HEK293 (cell line): ENCODE data around the gene SRP19.

Experiments
- CTCF ChIA-PET: fragments of 350-600 bp; formaldehyde crosslinking; extraction: SDS; loops from one replicate; lab custom pipeline; 2021; ENCODE audit warnings: antibody characterized with exemption; lab: Yijun Ruan, JAX
- POLR2A ChIA-PET: fragments of 300-600 bp; formaldehyde crosslinking; extraction: SDS; loops from one replicate; lab custom pipeline; 2020; ENCODE audit warnings: antibody characterized with exemption, inconsistent platforms; lab: Yijun Ruan, JAX
- H3K27ac ChIP-seq: fragments of 200-500 bp; sonication (Bioruptor generic); 2 replicates; pipeline ENCODE4 v1.5.1; 2014; ENCODE audit warnings: low read depth, low read length, control low read depth, inconsistent platforms; ENCODE audit errors: extremely low read depth
- H3K36me3 ChIP-seq, 2 experiments: fragments of 200-500 bp in 1 of 2; sonication (Bioruptor generic) in 1 of 2; 1 replicate in 1 of 2; 2 replicates in 1 of 2; pipeline ENCODE4 v1.5.1; 2014 to 2017; ENCODE audit warnings: inconsistent platforms in 2 of 2, low read length in 2 of 2; ENCODE audit not compliant: control insufficient read depth in 2 of 2, insufficient read depth in 1 of 2
- H3K4me1 ChIP-seq: fragments of 200-500 bp; sonication (Bioruptor generic); 2 replicates; pipeline ENCODE4 v1.5.1; 2014; ENCODE audit warnings: mild to moderate bottlenecking, low read length, inconsistent platforms; ENCODE audit not compliant: control insufficient read depth, insufficient read depth
- H3K4me3 ChIP-seq: 2 replicates; pipeline ENCODE4 v1.5.1; 2011; ENCODE audit warnings: low read depth, mild to moderate bottlenecking, control low read depth, low read length, moderate library complexity
- H3K9me3 ChIP-seq: fragments of 200-500 bp; sonication (Bioruptor generic); 2 replicates; pipeline ENCODE4 v1.5.1; 2014; ENCODE audit warnings: low read depth, low read length, inconsistent platforms; ENCODE audit not compliant: control insufficient read depth, insufficient read depth
- FEZF1 ChIP-seq: fragments of 450-650 bp; formaldehyde crosslinking; IDR thresholded peaks from 2 replicates; pipeline ENCODE4 v1.5.1; 2016; ENCODE audit warnings: missing biosample characterization, missing genetic modification characterization
- GLI2 ChIP-seq: fragments of 450-650 bp; formaldehyde crosslinking; IDR thresholded peaks from 2 replicates; pipeline ENCODE4; 2017; ENCODE audit warnings: missing biosample characterization, missing genetic modification characterization, low read depth, borderline replicate concordance
- IKZF3 ChIP-seq: fragments of 450-650 bp; IDR thresholded peaks from 2 replicates; pipeline ENCODE4 v1.5.0; 2018; ENCODE audit warnings: missing biosample characterization, mild to moderate bottlenecking, missing genetic modification characterization, moderate library complexity
- PRDM2 ChIP-seq: fragments of 450-650 bp; formaldehyde crosslinking; IDR thresholded peaks from 2 replicates; pipeline ENCODE4 v1.5.1; 2016; ENCODE audit warnings: missing biosample characterization, missing genetic modification characterization, borderline replicate concordance
- SCRT2 ChIP-seq: fragments of 450-650 bp; formaldehyde crosslinking; IDR thresholded peaks from 2 replicates; pipeline ENCODE4 v1.5.1; 2016; ENCODE audit warnings: missing biosample characterization, missing genetic modification characterization
- WT1 ChIP-seq: fragments of 450-650 bp; formaldehyde crosslinking; IDR thresholded peaks from 2 replicates; pipeline ENCODE4 v1.5.1; 2016; ENCODE audit warnings: missing biosample characterization, missing genetic modification characterization
- ZBTB10 ChIP-seq: fragments of 450-650 bp; formaldehyde crosslinking; IDR thresholded peaks from 2 replicates; pipeline ENCODE4 v1.5.1; 2016; ENCODE audit warnings: missing biosample characterization, missing genetic modification characterization
- ZNF146 ChIP-seq: fragments of 450-650 bp; formaldehyde crosslinking; IDR thresholded peaks from 2 replicates; pipeline ENCODE4 v1.5.1; 2016; ENCODE audit warnings: missing biosample characterization, missing genetic modification characterization
- ZNF184 ChIP-seq: fragments of 450-650 bp; IDR thresholded peaks from 2 replicates; pipeline ENCODE4 v1.5.1; 2018; ENCODE audit warnings: missing biosample characterization, mild to moderate bottlenecking, missing genetic modification characterization
- ZNF24 ChIP-seq: fragments of 450-650 bp; formaldehyde crosslinking; IDR thresholded peaks from 2 replicates; pipeline ENCODE4 v1.5.1; 2016; ENCODE audit warnings: missing biosample characterization, missing genetic modification characterization
- ZNF26 ChIP-seq: fragments of 450-650 bp; formaldehyde crosslinking; IDR thresholded peaks from 2 replicates; pipeline ENCODE4 v1.5.1; 2016; ENCODE audit warnings: missing biosample characterization, missing genetic modification characterization
- ZNF266 ChIP-seq: fragments of 450-650 bp; formaldehyde crosslinking; IDR thresholded peaks from 2 replicates; pipeline ENCODE4 v1.5.1; 2016; ENCODE audit warnings: missing biosample characterization, missing genetic modification characterization, low read depth
- ZNF426 ChIP-seq: fragments of 450-650 bp; formaldehyde crosslinking; IDR thresholded peaks from 2 replicates; pipeline ENCODE4 v1.5.1; 2017; ENCODE audit warnings: missing biosample characterization, missing genetic modification characterization, mild to moderate bottlenecking, inconsistent platforms, moderate library complexity
- ZNF433 ChIP-seq: fragments of 450-650 bp; formaldehyde crosslinking; IDR thresholded peaks from 2 replicates; pipeline ENCODE4 v1.5.1; 2016; ENCODE audit warnings: missing biosample characterization, missing genetic modification characterization, low read depth
- ZNF48 ChIP-seq: fragments of 450-650 bp; formaldehyde crosslinking; IDR thresholded peaks from 2 replicates; pipeline ENCODE4 v1.5.1; 2016; ENCODE audit warnings: missing biosample characterization, missing genetic modification characterization
- ZNF488 ChIP-seq: fragments of 450-650 bp; formaldehyde crosslinking; IDR thresholded peaks from 2 replicates; pipeline ENCODE4 v1.5.1; 2016; ENCODE audit warnings: missing biosample characterization, missing genetic modification characterization
- ZNF701 ChIP-seq: fragments of 450-650 bp; formaldehyde crosslinking; IDR thresholded peaks from 2 replicates; pipeline ENCODE4 v1.5.1; 2016; ENCODE audit warnings: missing biosample characterization, missing genetic modification characterization
- ZSCAN30 ChIP-seq: fragments of 450-650 bp; IDR thresholded peaks from 2 replicates; pipeline ENCODE4 v1.5.1; 2018; ENCODE audit warnings: missing biosample characterization, mild to moderate bottlenecking, missing genetic modification characterization, moderate library complexity

SRP19 gene

GRCh38 chr5:112907166-112907631, 46.1 kb downstream of the SRP19 start:
- POLR2A ChIA-PET: no interaction called here
- no peak overlapping the region for H3K27ac ChIP-seq
- no peaks in the 10 kb centered on the region for H3K9me3 ChIP-seq
- TF ChIP-seq ZNF24 (no peak), ZNF266 (tag by site-specific recombination) (no peak), WT1 (tag by site-specific recombination) (no peak), ZNF701 (tag by site-specific recombination) (no peak), FEZF1 (tag by site-specific recombination) (no peak), ZNF26 (no peak), ZBTB10 (no peak), SCRT2 (tag by site-specific recombination) (no peak), ZNF184 (no peak), IKZF3 (tag by site-specific recombination) (no peak), ZNF426 (tag by site-specific recombination) (no peak), ZNF488 (tag by site-specific recombination) (no peak), ZNF433 (tag by site-specific recombination) (no peak), GLI2 (no peak), PRDM2 (tag by site-specific recombination) (no peak), ZNF146 (tag by site-specific recombination) (no peak), ZNF48 (no peak), ZSCAN30 (tag by site-specific recombination) (no peak)
- no peaks in the 10 kb centered on the region for H3K4me1 ChIP-seq
- peaks cover 29 to 53% of the 10 kb centered on the region in 2 experiments for H3K36me3 ChIP-seq
- H3K4me3 ChIP-seq: no peak overlapping the region
- CTCF ChIA-PET: interaction anchor here (0.5 kb wide), 1 partner anchor 49 kb away, joined by 8 read pairs; no protein-coding TSS in a partner anchor
